NCI-H82 treated with DMSO at 0.1 percent for 48 hours (cell line): ENCODE data around the gene OSBPL1A.
"Not testable (repeated sequence)": the region's sequence is repeated elsewhere in the genome, so short reads cannot be mapped to it uniquely, and the experiment has no call there.

Source experiments
- DNase-seq: peaks from one replicate; lab custom pipeline; 2025; ENCODE audit not compliant: unreplicated experiment; lab: John Stamatoyannopoulos, UW

The OSBPL1A gene

DNA sequence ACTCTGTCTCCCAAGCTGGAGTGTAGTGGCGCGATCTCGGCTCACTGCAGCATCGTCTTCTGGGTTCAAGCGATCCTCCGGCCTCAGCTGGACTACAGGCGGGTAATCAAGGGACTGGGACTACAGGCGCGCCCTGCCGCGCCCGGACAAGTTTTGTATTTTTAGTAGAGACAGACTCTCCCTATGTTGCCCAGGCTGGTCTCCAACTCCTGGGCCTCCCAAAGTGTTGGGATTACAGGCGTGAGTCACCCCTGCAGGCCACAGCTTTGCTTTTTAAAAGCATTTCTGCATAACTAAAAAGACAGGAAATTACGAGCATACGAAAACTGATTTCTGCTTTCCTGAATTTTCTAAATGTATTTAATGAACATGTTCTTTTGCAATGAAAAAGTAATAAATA, 916 bp upstream of the OSBPL1A start:
- no peak for DNase-seq

DNA sequence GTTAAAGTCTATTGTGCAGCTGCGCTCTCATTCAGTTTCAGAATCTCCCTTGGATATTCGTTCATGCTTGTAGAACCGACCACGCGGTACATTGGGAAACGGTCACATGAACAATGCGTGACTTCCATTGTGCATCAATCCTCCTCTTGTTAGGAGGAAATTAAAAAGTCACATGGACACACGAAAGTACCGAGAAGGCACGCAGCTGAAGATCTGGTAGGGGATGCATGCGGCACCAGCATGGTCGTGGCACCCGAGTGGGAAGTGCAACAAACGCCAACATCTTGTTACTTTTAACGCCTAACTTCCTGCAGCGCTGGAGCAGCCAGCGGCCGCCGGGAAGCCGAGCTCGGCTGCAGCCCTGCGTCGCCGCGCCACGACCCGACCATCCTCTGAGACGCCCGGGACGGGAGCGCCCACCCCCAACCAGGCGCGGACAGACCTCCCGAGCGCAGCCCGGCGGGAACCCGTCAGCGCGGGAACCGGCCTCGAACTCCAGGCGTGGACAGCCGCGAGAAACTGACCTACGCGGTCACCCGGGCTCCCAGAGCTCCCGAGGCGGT, 412 bp downstream of the OSBPL1A start:
- peak; percentile 32 for DNase-seq

DNA sequence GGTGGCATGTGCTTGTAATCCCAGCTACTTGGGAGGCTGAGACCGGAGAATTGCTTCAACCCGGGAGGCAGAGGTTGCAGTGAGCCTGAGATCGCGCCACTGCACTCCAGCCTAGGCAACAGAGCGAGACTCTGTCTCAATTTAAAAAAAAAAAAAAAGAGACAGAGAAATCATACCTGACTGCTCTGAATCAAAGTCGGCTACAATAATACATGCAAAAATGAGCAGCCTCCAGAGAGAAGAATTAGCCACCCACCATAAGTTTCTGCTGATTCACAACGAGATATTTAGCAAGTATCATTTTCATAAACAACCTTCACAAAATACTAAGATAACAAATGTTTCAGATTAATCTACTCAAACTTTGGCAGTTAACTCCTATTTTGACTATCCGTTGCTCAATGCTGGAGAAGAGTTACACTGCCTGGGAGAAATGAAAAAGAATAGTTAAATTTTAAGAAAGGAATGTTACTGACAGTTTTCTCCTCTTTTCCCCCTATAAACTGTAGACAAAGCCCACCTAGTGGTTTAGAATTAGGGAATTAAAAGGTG, 1.5 kb downstream of the OSBPL1A start:
- DNase-seq: no peak

DNA sequence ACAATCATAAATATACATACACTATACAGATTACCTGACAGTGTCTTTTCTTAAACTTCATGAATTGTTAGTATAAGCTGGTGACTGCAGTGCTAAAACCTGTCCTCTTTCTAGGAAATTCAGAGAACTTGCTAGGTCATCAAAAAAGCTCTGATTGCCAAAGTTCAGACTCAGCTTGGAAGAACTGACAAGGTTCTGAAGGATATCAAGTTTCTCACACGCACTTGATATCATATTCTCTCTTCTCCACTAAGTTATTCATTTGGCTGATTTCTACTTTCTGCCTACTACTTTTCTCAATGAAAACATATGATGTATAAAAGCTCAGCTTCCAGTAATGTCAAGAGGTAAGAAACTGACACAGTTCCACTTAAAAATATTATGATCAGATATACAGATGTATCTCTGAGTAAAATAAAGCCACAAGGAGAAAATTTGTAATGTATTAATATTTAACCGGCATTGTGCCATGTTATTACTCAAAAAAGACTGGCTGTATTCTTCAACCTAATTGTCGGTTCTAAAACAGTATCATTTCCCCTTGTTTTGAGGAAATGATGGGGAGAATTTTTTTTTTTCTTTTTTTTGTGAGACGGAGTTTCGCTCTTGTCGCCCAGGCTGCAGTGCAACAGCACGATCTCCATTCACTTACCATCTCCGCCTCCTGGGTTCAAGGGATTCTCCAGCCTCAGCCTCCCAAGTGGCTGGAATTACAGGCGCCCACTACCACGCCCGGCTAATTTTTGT, 2.4 kb downstream of the OSBPL1A start:
- DNase-seq: no peak

DNA sequence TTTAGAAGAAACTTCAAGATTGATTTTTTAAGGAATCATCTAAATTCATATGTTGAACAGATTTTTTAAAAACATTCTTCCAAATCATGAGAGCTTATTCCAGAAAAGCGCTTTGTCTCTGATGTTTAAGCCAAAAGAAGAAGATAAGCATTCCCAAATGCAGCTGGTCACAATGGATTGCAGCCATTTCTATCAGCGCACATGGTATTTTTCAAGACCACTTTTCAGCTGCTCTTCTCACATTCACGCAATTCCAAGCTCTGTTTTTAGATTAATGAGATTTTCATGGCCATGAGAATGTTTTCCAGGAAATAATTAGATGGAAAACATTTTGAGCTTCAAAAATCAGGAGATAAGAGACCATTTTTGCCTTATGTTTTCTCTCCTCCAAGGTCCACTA, 8.7 kb downstream of the OSBPL1A start:
- no peak for DNase-seq

DNA sequence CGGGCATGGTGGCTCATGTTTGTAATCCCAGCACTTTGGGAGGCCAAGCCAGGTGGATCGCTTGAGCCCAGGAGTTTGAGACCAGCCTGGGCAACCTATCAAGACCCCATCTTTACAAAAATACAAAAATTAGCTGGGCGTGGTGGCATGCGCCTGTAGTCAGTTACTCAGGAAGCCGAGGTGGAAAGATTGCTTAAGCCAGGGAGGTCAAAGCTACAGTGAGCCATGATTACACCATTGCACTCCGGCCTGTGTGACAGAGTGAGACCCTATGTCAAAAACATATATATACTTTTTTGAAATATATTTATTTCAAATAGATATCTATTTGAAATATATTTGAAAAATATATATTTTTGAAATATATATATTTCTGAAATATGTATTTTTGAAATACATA, 10.9 kb downstream of the OSBPL1A start:
- no peak for DNase-seq

DNA sequence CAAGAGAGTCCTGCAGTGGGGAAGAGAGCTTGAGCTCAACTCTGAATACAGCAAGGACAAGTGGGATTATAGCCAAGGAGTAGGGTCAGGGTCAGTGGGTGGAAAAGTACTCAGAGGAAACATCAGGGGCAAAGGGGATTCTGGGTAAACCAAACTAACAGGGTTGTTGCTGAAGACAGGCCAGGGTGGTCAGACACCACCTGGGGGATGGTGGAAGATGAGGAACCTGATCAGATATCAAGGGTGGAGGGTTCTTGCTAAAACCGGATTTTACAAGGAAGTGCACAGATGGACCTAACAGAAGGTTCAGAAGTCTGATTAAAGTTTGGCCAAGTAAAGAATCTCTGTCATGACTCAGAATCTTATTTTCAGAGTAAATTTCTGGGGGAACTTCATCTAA, 16.5 kb downstream of the OSBPL1A start:
- DNase-seq: no peak

DNA sequence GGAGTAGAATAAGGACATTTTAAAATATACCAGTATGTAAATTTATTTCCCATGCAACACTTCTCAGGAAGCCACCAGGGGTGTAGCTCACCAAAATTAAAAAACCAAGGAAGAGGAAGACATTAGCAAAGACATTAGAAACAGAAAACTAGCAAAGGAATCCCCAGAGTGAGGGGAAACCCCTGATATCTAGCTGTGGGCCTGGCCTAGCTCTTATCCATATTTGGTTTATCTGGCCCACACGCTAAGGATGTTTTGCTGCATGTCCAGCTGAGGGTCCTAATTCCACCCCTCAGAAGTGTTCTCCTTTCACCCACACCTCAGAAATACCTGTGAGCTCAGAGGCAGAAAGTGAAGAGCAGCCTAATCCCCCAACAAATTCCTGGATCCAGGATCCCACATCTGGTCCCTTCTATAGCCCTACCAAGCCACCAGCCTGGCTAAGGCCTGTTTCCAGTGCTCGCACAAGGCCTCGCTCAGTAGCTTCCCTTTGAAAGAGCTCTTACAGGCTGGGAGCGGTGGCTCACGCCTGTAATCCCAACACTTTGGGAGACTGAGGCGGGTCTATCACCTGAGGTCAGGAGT, 17.4 kb downstream of the OSBPL1A start:
- no peak for DNase-seq

DNA sequence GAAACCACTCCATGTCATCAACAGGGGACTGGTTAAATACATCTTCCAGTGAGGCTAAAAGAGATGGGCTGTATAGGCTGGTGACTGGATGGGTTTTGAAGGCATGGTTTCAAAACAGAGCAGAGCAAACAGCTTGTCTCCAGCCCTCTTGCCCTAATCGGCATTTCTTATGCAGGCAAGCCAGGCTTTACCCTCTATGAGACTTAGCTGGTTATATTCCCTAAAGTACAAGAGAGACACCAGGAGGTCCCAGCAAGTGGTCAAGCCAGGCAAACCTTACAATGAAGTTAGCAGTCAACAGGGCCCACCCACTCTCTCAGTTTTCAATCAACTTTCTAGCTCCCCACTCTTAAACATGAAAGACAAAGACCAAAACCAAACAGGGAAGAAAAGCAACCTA, 19.0 kb downstream of the OSBPL1A start:
- no peak for DNase-seq

DNA sequence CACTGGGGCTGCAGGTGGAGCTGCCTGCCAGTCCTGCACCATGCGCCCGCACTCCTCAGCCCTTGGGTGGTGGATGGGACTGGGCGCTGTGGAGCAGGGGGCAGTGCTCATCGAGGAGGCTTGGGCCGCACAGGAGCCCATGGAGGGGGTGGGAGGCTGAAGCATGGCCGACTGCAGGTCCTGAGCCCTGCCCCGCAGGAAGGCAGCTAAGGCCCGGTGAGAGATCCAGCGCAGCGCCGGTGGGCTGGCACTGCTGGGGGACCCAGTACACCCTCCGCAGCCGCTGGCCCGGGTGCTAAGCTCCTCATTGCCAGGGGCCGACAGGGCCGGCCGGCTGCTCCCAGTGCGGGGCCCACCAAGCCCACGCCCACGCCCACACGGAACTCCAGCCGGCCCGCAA, 21.1 kb downstream of the OSBPL1A start:
- DNase-seq: not testable (repeated sequence)

DNA sequence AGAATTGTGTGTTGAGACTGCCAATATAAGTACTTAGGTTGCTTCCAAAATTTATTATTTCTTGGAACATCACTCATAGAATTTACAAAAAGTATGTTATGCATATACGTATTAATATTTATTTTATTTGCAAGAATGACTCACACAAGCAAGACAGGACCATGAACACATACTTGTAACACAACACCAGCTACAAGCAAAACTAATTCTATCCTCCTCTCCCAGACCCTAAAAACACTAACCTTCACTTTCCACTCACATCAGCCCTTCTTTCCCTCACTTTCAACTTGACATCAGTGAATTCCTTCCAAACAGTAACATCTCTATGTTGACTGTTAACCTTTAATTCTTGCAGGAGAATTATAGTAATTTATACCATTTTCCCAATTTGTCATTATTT, 24.3 kb downstream of the OSBPL1A start:
- DNase-seq: no peak

DNA sequence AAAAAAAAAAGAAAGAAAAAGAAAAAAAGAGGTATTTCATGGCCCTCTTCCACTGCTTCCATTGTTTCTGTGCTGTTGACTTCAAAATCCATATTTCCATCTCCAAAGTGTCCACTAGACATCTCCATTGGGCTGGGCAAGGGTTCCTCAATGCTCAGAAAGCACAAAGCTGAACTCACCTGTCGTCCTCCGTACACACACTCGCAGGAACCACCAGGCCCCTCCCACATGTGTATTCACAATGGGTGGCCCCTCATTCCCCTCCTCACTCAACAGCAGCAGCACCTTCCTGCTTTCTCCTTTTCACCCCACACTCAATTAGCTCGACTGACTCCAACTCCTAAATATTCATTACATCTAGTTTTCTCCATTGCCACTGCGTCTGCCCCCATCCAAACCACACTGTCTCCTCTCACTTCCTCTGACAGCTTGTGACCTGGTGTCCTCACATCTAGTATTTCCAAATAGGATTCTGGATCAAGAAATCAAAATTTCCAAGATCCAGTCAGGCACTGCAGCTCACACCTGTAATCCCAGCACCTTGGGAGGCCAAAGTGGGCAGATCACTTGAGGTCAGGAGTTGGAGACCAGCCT, 25.2 kb downstream of the OSBPL1A start:
- no peak for DNase-seq

DNA sequence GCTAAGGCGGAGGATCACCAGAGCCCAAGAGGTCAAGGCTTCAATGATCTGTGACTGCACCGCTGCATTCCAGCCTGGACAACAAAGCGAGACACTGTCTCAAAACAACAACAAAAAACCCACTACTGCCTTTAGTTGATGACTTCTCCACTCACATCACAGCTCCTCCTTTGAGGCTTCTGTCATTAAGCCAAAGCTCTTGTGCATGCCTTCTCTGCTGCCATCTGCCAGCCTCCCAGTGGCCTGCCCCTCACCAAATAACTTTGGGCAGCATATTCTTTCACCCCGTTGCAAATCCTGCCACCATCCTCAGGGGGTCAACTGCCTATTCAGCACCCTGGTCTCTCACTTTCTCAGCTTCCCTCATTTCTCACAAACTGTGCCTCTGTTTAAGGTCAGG, 27.5 kb downstream of the OSBPL1A start:
- no peak for DNase-seq

DNA sequence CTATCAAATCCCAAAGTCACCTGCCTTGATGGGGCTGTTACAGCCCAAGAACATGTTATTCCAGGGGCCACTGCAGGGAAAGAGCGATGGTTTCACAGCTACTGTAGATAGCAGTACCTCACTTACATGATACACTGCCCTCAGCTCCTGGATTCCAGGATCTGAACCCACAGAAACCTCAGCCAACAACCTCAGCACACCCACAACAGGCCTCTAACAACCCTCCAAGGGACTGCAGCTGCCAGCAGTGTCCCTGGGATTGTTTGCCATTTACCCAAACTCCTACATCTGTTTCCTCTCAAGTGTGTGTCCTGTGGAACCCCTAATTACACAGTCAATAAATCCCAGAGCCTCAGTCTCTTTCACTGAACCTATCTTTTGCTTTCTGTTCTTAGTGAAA, 28.2 kb downstream of the OSBPL1A start:
- no peak for DNase-seq

DNA sequence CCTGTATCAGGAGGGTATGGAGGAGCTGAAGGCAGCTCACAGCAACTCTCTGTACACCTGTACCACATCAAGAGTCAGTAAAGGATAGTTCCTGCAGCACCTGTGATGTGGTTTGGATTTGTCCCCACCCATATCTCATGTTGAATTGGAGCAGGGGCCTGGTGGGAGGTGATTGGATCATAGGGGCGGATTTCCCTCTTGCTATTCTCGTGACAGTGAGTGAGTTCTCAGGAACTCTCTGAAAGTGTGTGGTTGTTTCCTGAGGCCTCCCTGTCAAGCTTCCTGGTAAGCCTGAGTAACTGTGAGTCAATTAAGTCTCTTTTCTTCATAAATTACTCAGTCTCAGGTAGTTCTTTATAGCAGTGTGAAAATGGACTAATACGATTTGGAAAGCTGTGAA, 28.9 kb downstream of the OSBPL1A start:
- DNase-seq: no peak

DNA sequence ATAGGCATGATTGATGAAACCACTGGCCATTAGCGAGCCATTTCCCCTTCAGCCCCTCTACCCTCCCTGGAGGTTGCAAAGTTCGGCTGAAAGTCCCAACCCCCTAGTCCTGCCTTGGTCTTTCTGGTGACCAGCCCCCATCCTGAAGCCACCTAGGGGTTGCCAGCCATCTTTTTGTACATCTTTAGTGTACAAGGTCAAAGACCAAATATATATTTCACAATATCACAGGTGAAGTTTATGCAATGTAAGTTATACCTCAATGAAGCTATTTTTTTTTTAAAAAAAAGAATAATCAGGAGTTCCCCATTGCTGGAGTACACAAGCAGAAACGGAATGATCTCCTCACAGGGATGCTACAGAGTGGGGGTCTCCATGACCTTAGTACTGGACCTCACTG, 31.3 kb downstream of the OSBPL1A start:
- DNase-seq: no peak

DNA sequence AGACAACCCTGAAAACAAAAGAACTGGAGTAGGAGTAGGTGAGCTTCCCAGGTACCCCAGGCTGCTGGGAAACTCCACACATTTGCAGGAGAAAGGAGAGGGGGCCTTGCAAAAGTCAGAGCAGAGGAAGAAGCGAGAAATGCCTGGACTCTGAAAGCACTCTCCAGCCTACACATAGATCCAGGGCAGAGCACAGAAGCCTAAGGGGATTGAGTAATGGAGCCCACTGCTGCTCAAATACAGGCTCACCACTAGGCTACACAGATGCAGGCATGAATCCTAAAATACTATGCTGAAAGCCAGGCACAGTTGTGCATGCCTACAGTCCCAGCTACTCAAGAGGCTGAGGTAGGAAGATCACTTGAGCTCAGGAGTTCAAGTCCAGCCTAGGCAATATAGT, 33.4 kb downstream of the OSBPL1A start:
- no peak for DNase-seq

DNA sequence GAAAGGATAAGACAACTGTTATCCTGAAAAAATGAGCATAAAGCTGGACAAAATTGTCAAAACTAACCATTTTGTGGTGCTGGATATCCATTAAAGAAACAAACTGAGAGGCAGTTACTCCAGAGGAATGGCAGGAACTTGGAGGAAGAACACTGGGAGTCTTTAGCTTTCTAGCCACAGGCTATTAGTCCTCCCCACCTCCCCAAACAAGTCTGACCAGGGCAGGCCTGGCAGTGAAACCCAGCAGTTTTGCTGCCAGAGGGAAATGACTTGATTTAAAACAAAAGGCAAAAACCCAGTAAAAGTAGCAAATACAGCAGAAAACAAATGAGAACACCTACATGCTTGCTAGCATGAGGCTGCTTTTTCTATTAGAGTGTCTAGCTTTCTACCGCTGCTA, 34.9 kb downstream of the OSBPL1A start:
- DNase-seq: no peak

DNA sequence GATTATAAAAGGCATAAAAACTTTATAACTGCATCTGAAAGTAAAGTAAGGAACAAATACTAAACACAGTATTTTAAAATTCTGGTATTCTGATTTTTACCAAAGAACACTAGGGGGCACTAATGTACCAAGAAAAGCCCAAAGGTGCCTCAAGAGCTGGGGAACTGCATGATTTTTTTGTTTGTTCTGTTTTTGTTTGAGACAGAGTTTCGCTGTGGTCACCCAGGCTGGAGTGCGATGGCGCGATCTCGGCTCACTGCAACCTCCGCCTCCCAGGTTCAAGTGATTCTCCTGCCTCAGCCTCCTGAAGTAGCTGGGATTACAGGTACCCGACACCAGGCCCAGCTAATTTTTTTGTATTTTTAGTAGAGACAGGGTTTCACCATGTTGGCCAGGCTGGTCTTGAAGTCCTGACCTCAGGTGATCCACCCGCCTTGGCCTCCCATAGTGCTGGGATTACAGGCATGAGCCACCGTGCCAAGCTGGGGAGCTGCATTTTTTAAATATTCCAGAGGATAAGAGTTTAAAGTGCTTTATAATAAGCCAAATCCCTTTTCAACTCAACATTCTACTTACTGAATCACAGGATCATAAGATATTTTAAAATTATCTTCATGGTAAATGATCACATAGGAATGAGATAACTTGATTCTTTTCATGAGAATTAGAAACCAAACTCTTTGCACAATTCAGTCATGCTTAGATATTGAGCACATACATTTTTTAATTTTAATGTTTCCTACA, 37.7 kb downstream of the OSBPL1A start:
- peak; percentile 31 for DNase-seq

DNA sequence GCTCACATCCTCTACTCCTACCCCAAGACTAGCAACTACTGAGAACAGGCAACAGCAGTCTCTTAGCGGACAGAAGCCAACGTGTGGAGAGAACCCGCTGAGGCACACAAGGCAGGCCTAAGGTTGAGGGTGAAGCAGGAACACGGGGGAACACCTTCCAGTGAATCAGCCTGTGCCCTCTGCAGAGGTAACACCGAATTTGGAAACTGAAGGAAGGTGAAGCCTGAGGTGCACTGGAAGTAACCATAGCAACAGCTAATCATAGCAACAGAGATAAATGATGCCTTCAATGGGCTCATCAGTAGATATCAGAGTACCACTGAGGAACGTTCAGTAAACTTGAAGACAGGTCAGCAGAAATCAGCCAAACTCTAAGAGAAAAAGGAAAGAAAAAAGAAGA, 43.3 kb downstream of the OSBPL1A start:
- no peak for DNase-seq

DNA sequence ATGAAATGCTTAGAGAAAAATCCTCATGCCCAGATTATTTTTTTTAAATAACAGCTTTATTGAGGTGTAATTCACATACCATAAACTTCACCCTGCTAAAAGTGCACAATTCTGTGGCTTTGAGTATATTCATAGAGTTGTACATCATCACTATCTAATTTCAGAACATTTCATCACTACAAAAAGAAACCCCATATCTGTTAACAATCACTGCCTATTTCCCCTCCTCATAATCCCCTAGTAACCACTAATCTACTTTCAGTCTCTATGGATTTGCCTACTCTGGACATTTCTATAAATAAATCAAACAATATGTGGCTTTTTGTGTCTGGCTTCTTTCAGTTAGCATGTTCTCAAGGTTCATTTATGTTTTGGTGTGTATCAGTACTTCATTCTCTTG, 51.4 kb downstream of the OSBPL1A start:
- DNase-seq: peak; percentile 5
